Superior temporal gyrus (tissue), 1 donor: ENCODE data around the gene RILPL2.
"Not testable (repeated sequence)": the region's sequence is repeated elsewhere in the genome, so short reads cannot be mapped to it uniquely, and the experiment has no call there.

Experiments
- DNase-seq: peaks from one replicate; pipeline ENCODE4 v3.0.0-alpha.2; 2016; ENCODE audit errors: extremely low spot score

RILPL2 gene

DNA sequence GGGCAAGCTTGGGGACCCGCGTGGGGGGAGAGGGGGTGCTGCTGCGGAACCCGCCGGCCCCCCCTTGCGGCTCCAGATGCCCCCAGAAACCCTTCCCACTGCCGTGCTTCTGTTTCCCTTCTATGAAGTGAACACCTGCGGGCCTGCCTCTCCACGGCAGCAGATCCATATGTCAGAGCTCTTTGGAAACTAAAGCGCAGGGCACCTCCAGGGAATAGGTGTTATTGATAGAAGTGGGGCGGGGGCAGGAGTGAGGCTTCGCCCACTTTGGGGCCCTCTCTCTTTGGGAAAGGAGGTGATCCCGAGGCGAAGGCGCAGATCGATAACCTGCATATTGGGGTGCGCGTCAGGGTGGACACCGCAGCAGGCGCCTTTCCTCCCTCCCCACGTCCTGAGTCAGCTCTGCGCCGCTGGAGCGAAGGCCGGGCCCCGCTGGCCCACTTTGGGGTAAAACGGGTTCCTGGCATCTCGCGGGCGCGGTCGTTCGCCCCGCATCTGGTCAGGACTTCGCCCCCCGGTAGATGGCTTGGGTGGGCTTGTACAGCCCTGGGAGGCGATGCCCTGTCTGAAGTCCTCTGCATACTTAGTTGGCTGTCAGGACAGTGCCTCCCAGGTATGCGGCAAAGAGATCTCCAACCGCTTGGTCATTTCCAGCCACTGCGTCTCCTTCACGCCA, 52.0 kb downstream of the RILPL2 start:
- no peak for DNase-seq

DNA sequence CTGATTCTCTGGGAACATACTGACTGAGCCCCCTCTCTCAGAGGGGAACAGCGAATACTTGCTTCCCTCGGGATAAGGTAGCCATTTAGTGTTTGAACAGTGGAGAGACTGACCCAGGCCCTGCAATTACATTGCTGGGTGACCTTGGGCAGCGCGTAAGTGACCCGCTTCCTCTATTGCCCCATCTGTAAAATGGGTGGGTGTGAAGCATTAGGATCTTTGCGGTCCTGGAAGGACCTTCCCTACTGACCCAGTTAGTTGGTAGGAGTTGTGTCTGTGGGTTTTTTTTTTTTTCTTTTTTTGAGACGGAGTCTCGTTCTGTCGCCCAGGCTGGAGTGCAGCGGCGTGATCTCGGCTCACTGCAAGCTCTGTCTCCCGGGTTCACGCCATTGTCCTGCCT, 53.8 kb downstream of the RILPL2 start:
- no peak for DNase-seq

DNA sequence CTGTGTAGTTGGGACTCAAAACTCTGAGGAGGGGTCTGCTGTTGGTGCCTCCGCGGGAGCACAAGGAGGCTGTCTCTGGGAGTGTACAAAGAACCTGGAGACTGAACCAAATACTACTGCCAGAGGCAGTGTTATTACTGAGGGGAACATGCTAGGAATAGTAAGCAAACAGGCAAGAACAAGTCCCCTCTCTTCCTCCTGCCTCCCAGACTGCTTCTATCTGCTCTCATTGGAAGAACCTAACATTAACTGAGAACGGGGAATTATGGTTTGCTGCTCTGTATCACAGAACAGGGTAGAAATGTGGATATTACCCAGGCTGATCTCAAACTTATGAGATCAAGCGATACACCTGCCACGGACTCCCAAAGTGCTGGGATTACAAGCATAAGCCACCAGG, 57.1 kb downstream of the RILPL2 start:
- DNase-seq = no peak

DNA sequence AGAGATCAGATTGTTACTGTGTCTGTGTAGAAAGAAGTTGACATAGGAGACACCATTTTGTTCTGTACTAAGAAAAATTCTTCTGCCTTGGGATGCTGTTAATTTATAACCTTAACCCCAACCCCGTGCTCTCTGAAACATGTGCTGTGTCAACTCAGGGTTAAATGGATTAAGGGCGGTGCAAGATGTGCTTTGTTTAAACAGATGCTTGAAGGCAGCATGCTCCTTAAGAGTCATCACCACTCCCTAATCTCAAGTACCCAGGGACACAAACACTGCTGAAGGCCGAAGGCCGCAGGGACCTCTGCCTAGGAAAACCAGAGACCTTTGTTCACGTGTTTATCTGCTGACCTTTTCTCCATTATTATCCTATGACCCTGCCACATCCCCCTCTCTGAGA, 64.1 kb downstream of the RILPL2 start:
- DNase-seq = not testable (repeated sequence)

DNA sequence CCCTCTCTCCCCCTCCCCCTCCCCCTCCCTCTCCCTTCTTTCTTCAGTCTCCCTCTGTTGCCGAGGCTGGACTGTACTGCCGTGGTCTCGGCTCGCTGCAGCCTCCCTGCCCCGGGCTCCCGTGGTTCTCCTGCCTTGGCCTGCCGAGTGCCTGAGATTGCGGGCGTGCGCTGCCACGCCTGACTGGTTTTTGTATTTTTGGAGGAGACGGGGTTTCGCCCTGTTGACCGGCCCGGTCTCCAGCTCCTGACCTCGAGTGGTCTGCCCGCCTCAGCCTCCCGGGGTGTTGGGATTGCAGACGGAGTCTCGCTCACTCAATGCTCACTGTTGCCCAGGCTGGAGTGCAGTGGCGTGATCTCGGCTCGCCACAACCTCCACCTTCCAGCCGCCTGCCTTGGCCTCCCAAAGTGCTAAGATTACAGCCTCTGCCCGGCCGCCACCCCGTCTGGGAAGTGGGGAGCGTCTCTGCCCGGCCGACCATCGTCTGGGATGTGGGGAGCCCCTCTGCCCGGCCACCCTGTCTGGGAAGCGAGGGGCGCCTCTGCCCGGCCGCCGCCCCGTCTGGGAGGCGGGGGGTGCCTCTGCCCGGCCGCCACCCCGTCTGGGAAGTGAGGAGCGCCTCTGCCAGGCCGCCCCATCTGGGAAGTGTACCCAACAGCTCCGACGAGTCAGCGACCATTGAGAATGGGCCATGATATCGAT, 64.7 kb downstream of the RILPL2 start:
- DNase-seq = not testable (repeated sequence)

DNA sequence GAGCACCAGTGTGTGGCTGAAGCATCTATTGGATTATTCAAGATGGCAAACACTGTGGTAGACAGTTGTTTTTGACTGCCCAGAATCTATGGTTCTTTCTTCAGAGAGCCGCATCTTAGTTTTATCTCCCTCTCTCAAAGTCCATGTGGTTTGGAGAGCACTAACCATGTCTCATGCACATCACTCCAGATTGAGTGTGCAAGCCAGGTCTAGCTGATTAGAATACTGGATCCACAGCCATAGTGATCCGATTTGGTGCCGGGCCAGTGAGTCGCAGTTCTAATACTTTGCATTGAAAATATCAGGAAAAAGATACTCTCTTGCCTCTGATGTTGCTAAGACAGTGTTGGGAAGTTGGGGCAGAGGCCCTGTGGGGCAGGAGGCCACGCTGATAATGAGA, 67.3 kb downstream of the RILPL2 start:
- DNase-seq = no peak

DNA sequence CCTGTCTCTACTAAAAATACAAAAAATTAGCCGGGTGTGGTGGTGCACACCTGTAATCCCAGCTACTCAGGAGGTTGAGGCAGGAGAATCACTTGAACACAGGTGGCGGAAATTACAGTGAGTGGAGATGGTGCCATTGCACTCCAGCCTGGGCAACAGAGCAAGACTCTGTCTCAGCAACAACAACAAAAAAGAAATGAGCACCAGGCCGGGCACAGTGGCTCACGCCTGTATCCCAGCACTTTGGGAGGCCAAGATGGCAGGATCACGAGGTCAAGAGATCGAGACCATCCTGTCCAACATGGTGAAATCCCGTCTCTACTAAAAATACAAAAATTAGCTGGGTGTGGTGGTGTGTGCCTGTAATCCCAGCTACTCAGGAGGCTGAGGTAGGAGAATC, 68.1 kb downstream of the RILPL2 start:
- DNase-seq = not testable (repeated sequence)

DNA sequence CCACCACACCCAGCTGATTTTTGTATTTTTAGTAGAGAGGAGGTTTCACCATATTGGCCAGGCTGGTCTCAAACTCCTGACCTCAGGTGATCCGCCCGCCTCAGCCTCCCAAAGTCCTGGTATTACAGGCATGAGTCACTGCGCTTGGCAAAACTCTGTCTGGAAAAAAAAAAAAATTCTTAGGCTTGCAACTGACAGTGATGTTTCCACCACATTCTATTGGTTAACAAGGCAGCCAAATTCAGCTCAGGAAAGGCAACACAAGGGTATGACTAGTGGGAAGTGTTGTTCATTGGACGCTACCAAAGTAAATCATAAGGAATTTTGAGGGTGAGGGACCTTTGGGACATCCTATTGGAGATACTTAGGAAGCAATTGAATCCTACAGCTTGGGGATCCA, 69.0 kb downstream of the RILPL2 start:
- DNase-seq = no peak
